Mesendoderm (in vitro differentiated cells): ENCODE results near the gene SNX14.
"Not testable (repeated sequence)": the region's sequence is repeated elsewhere in the genome, so short reads cannot be mapped to it uniquely, and the experiment has no call there.

Experiments
- DNase-seq: peaks from one replicate; pipeline ENCODE4 v3.0.0; 2013
- H2AK5ac ChIP-seq: 2 replicates; pipeline ENCODE4 v1.6.1; 2013; ENCODE audit warnings: low read length, inconsistent platforms
- H2BK120ac ChIP-seq: 2 replicates; pipeline ENCODE4 v1.6.1; 2013; ENCODE audit warnings: low read depth, mild to moderate bottlenecking, low read length, moderate library complexity, mixed read lengths
- H2BK15ac ChIP-seq: replicated peaks from 2 replicates; pipeline ENCODE4 v1.6.1; 2013; ENCODE audit warnings: low read depth, mild to moderate bottlenecking, moderate library complexity
- H2BK5ac ChIP-seq: 2 replicates; pipeline ENCODE4 v1.6.1; 2013; ENCODE audit warnings: low read length, inconsistent platforms
- H3K18ac ChIP-seq: 2 replicates; pipeline ENCODE4 v1.6.1; 2013; ENCODE audit warnings: mild to moderate bottlenecking, low read length, mixed read lengths
- H3K23ac ChIP-seq: one replicate; pipeline ENCODE4 v1.6.1; 2013; ENCODE audit warnings: low read length
- H3K27ac ChIP-seq: 2 replicates; pipeline ENCODE4 v1.5.1; 2013; ENCODE audit warnings: low read depth, mild to moderate bottlenecking, inconsistent platforms, low read length, moderate library complexity
- H3K27me3 ChIP-seq: 2 replicates; pipeline ENCODE4 v1.6.1; 2013; ENCODE audit warnings: low read length, control low read depth, mild to moderate bottlenecking, inconsistent platforms; ENCODE audit not compliant: insufficient read depth, poor library complexity
- H3K36me3 ChIP-seq: 2 replicates; pipeline ENCODE4 v1.6.1; 2013; ENCODE audit warnings: low read length, inconsistent platforms; ENCODE audit not compliant: control insufficient read depth, insufficient read depth
- H3K4ac ChIP-seq: one replicate; pipeline ENCODE4 v1.6.1; 2013; ENCODE audit warnings: low read depth, mild to moderate bottlenecking, low read length, moderate library complexity
- H3K4me1 ChIP-seq: 2 replicates; pipeline ENCODE4 v1.6.1; 2013; ENCODE audit warnings: low read depth, low read length, inconsistent platforms; ENCODE audit not compliant: control insufficient read depth
- H3K4me2 ChIP-seq: 2 replicates; pipeline ENCODE4 v1.6.1; 2013; ENCODE audit warnings: low read length
- H3K4me3 ChIP-seq: 2 replicates; pipeline ENCODE4 v1.5.1; 2013; ENCODE audit warnings: mild to moderate bottlenecking, low read length
- H3K56ac ChIP-seq: one replicate; pipeline ENCODE4 v1.6.1; 2013; ENCODE audit warnings: low read length
- H3K79me1 ChIP-seq: 2 replicates; pipeline ENCODE4 v1.6.1; 2013; ENCODE audit warnings: low read length, inconsistent platforms
- H3K79me2 ChIP-seq: 2 replicates; pipeline ENCODE4 v1.6.1; 2013; ENCODE audit warnings: mild to moderate bottlenecking, low read length; ENCODE audit not compliant: control insufficient read depth, insufficient read depth
- H3K9ac ChIP-seq: 2 replicates; pipeline ENCODE4 v1.6.1; 2013; ENCODE audit warnings: low read length, inconsistent platforms
- H4K5ac ChIP-seq: one replicate; pipeline ENCODE4 v1.6.1; 2013; ENCODE audit warnings: low read length
- H4K8ac ChIP-seq: one replicate; pipeline ENCODE4 v1.6.1; 2013; ENCODE audit warnings: low read depth, mild to moderate bottlenecking, control low read depth, low read length, moderate library complexity
- WGBS: extraction: QIAGEN DNeasy Blood & Tissue Kit; methylation state at CpG from one replicate; pipeline ENCODE4 v1.1.7; 2013; ENCODE audit warnings: low lambda C conversion rate, missing lambda C conversion rate; ENCODE audit not compliant: insufficient coverage; ENCODE audit errors: extremely low coverage; 5-methylcytosine and 5-hydroxymethylcytosine counted together

Gene SNX14

GRCh38 chr6:85568411-85568810 lies 25.2 kb downstream of the SNX14 start:
- DNase-seq = no peak

GRCh38 chr6:85565736-85566135 lies 27.9 kb downstream of the SNX14 start:
- no peak overlapping the region for H4K8ac ChIP-seq
- H3K79me1 ChIP-seq = no peaks in the 10 kb centered on the region
- no peaks in the 10 kb centered on the region for H3K27me3 ChIP-seq
- no CpG with 5 or more reads among the region's 1 CpG for WGBS
- H2AK5ac ChIP-seq = no peak overlapping the region
- no peak overlapping the region for H4K5ac ChIP-seq
- no peak for DNase-seq
- H2BK5ac ChIP-seq = no peak overlapping the region
- H3K4me1 ChIP-seq = no peaks in the 10 kb centered on the region
- H3K36me3 ChIP-seq = no peaks in the 10 kb centered on the region
- H2BK15ac ChIP-seq = no peak overlapping the region
- H3K9ac ChIP-seq = no peak overlapping the region
- no peak overlapping the region for H3K4me3 ChIP-seq
- no peak overlapping the region for H3K4ac ChIP-seq
- no peak overlapping the region for H3K18ac ChIP-seq
- no peak overlapping the region for H2BK120ac ChIP-seq
- no peak overlapping the region for H3K56ac ChIP-seq
- H3K79me2 ChIP-seq = no peaks in the 10 kb centered on the region
- H3K23ac ChIP-seq = no peak overlapping the region
- no peak overlapping the region for H3K4me2 ChIP-seq
- H3K27ac ChIP-seq = no peak overlapping the region

More at GRCh38 chr6:85568411-85568810, 25.2 kb downstream of the SNX14 start:
- H3K23ac ChIP-seq = no peak overlapping the region
- no peak overlapping the region for H3K9ac ChIP-seq
- no peaks in the 10 kb centered on the region for H3K4me1 ChIP-seq
- no peak overlapping the region for H4K8ac ChIP-seq
- no peak overlapping the region for H2BK15ac ChIP-seq
- H2AK5ac ChIP-seq = no peak overlapping the region
- H3K56ac ChIP-seq = no peak overlapping the region
- H4K5ac ChIP-seq = no peak overlapping the region
- no peak overlapping the region for H2BK120ac ChIP-seq
- H2BK5ac ChIP-seq = no peak overlapping the region
- WGBS = no CpG with 5 or more reads among the region's 6 CpGs
- no peaks in the 10 kb centered on the region for H3K36me3 ChIP-seq
- no peaks in the 10 kb centered on the region for H3K27me3 ChIP-seq
- H3K4me3 ChIP-seq = no peak overlapping the region
- no peak overlapping the region for H3K4me2 ChIP-seq
- H3K4ac ChIP-seq = no peak overlapping the region
- H3K27ac ChIP-seq = no peak overlapping the region
- H3K18ac ChIP-seq = no peak overlapping the region
- H3K79me2 ChIP-seq = no peaks in the 10 kb centered on the region
- H3K79me1 ChIP-seq = no peaks in the 10 kb centered on the region

- H4K8ac ChIP-seq, H3K79me1 ChIP-seq, H3K79me2 ChIP-seq, H3K36me3 ChIP-seq, H3K4me1 ChIP-seq, H2BK15ac ChIP-seq, H3K23ac ChIP-seq, H3K4me2 ChIP-seq, H3K9ac ChIP-seq, DNase-seq, H3K56ac ChIP-seq, H3K27ac ChIP-seq, H2BK120ac ChIP-seq, H3K18ac ChIP-seq, H3K27me3 ChIP-seq, H2AK5ac ChIP-seq, H3K4me3 ChIP-seq, H4K5ac ChIP-seq, H3K4ac ChIP-seq, H2BK5ac ChIP-seq: not testable (repeated sequence)
- no CpG with 5 or more reads among the region's 2 CpGs for WGBS
Observed at GRCh38 chr6:85564223-85564622, 29.4 kb downstream of the SNX14 start.

GRCh38 chr6:85561750-85562357 lies 31.8 kb downstream of the SNX14 start:
- Histone ChIP-seq H3K27me3 (no peaks in the 10 kb centered on the region), H3K36me3 (no peaks in the 10 kb centered on the region), H3K79me2 (no peaks in the 10 kb centered on the region), H3K4me3 (no peak overlapping the region), H2BK120ac (no peak overlapping the region), H3K27ac (no peak overlapping the region), H2BK5ac (no peak overlapping the region), H3K9ac (no peak overlapping the region), H3K56ac (no peak overlapping the region), H3K23ac (no peak overlapping the region), H4K5ac (no peak overlapping the region), H3K4me1 (no peaks in the 10 kb centered on the region), H4K8ac (no peak overlapping the region), H2AK5ac (no peak overlapping the region), H3K4ac (no peak overlapping the region), H3K4me2 (no peak overlapping the region), H3K79me1 (no peaks in the 10 kb centered on the region), H2BK15ac (no peak overlapping the region), H3K18ac (no peak overlapping the region)
- WGBS = no CpG with 5 or more reads among the region's 3 CpGs
- DNase-seq = no peak

GRCh38 chr6:85556992-85557668 lies 36.5 kb downstream of the SNX14 start:
- Histone ChIP-seq H3K36me3 (no peaks in the 10 kb centered on the region), H4K8ac (no peak overlapping the region), H2BK5ac (no peak overlapping the region), H3K4me1 (no peaks in the 10 kb centered on the region), H3K27me3 (no peaks in the 10 kb centered on the region), H3K23ac (no peak overlapping the region), H3K18ac (no peak overlapping the region), H3K27ac (no peak overlapping the region), H3K4me3 (no peak overlapping the region), H3K4ac (no peak overlapping the region), H3K56ac (no peak overlapping the region), H2AK5ac (no peak overlapping the region), H4K5ac (no peak overlapping the region), H3K79me2 (no peaks in the 10 kb centered on the region), H2BK15ac (no peak overlapping the region), H2BK120ac (no peak overlapping the region), H3K4me2 (no peak overlapping the region), H3K79me1 (no peaks in the 10 kb centered on the region), H3K9ac (no peak overlapping the region)
- no peak for DNase-seq
- no CpG with 5 or more reads among the region's 3 CpGs for WGBS

GRCh38 chr6:85552652-85553051 lies 41.0 kb downstream of the SNX14 start:
- no peak for DNase-seq
- Histone ChIP-seq H3K27ac (no peak overlapping the region), H3K4me3 (no peak overlapping the region), H3K9ac (no peak overlapping the region), H2BK15ac (no peak overlapping the region), H3K4ac (no peak overlapping the region), H3K23ac (no peak overlapping the region), H3K27me3 (no peaks in the 10 kb centered on the region), H3K79me1 (no peaks in the 10 kb centered on the region), H2AK5ac (no peak overlapping the region), H2BK5ac (no peak overlapping the region), H4K5ac (no peak overlapping the region), H3K4me2 (no peak overlapping the region), H4K8ac (no peak overlapping the region), H3K18ac (no peak overlapping the region), H3K79me2 (no peaks in the 10 kb centered on the region), H3K56ac (no peak overlapping the region), H2BK120ac (no peak overlapping the region), H3K4me1 (no peaks in the 10 kb centered on the region), H3K36me3 (no peaks in the 10 kb centered on the region)
- no CpG with 5 or more reads among the region's 3 CpGs for WGBS
